ENCODE measurements around the gene C2orf81.
"Not testable (repeated sequence)": the region's sequence is repeated elsewhere in the genome, so short reads cannot be mapped to it uniquely, and the experiment has no call there.

Gene C2orf81

DNA sequence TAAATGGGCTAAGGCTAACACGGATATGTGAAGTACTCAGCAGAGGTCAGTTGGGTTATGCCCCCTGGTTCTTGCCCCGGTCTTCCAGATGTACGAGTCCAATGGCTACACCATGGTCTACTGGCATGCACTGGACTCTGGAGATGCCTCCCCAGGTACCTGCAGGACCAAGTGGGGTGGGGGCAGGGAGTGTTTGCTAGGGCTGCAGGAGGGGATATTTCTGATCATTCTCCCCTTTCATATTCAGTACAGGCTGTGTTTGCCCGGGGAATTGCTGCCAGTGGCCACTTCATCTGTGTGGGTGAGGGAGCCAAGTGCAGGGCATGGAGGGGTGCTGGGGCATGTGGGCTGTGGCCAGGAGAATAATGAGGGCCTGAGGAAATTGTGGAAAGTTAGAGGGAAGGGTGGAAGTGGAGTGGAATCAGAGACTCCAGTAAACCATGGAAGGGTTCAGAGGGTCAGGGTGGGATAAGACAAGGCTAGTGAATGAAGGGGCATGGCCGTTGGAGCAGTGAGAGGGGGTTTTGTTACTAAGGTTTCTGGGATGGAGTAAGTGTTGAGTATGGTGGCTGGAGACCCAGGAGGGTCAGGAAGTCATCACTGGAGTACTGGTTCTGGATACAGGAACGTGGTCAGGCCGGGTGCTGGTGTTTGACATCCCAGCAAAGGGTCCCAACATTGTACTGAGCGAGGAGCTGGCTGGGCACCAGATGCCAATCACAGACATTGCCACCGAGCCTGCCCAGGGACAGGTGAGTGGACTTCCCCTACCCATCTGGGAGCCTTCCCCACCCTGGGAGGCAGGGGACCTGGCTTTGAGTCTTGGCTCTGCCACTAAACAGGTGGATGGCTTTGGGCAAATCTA, 2.0 kb upstream of the C2orf81 start:
- DNase-seq = no peak

GRCh38 chr2:74420443-74421103, 846 bp downstream of the C2orf81 start:
- not testable (repeated sequence) for DNase-seq

DNA sequence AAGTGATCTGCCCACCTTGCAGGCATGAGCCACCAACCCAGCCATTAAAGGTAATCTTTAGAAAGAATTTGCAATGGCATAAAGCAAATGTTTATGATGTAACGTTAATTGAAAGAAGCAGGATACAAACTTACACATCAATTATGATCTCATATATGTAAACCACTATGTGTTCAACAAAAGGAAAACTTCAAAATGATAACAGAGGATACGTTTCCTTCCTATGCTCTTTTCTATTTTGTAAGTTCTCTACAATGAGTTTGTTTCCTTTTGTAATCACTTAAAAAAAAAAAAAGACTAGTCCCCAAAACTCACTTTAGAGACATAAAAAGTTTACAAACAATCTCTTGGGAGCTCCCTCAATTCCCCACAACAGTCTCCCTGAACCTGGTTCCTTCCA, 1.4 kb downstream of the C2orf81 start:
- DNase-seq = no peak

- no peak for DNase-seq
These were observed 2.1 kb downstream of the C2orf81 start for GRCh38 chr2:74419345-74419744.

GRCh38 chr2:74418312-74418711, 3.1 kb downstream of the C2orf81 start:
- no peak for DNase-seq

GRCh38 chr2:74417763-74418162, 3.7 kb downstream of the C2orf81 start:
- DNase-seq = no peak

DNA sequence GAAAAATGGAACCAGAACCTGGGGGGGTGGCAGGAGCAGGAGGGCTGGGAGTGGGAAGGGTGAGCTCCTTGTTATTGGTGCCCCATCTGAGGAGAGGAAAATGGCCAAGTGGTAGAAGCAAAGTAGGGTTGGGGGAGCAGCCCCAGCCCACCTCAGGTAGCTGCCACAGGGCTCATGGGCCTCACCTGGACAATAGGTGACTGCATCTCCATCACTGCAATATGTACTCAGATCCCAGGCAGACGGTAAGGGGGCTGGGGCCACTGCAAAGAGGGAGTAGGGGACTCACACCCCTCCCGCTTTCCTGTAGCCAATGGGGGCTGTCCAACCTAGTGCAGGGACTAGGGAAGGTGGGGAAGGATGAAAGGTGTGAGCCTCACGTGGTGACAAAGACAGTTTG, 4.2 kb downstream of the C2orf81 start:
- DNase-seq = no peak

GRCh38 chr2:74416778-74417177, 4.6 kb downstream of the C2orf81 start:
- no peak for DNase-seq

- no peak for DNase-seq
These were observed 5.5 kb downstream of the C2orf81 start for GRCh38 chr2:74415762-74416395.

DNA sequence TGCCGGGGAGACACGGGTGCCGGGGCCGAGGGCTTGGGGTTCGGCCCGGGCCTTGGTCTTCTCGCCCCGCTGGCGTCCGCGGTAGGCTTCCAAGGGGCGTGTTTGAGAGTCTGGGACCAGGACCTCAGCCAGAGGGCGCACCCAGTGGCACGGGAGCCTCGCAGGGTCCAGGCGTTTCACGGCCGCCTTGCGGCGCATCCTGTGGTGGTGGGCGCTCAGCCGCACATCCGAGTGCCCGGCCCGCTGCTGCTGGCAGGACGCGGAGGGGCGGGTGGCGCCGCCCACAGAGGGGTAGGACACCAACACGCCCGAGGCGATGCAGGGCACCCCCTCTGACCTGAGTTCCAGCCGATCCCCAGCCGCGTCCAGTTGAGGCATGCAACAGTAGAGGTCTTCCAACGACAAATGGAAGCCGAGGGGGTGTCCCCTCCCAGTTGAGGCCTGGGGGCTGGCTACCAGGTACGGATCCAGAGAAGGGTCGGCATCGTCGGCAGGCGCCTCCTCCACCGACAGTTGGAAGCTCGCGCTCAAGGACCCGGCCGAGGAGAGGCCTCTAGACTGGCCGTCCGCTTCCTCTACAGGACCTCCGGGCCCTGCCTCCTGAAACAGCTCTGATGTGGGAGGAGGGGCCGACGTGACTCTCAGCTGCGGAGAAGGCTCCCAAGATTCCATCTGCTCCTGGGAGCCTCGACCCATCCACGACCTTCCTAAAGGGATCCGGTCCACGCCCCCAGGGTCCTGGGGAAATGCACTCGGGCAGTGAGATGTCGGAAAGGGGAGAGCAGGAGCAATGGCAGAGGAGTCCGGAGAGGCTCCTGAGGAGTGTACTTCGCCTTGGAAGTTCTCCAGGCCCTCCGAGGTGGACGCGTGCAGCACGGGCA, 6.3 kb downstream of the C2orf81 start:
- DNase-seq = no peak

GRCh38 chr2:74414441-74414840, 7.0 kb downstream of the C2orf81 start:
- DNase-seq = no peak

DNA sequence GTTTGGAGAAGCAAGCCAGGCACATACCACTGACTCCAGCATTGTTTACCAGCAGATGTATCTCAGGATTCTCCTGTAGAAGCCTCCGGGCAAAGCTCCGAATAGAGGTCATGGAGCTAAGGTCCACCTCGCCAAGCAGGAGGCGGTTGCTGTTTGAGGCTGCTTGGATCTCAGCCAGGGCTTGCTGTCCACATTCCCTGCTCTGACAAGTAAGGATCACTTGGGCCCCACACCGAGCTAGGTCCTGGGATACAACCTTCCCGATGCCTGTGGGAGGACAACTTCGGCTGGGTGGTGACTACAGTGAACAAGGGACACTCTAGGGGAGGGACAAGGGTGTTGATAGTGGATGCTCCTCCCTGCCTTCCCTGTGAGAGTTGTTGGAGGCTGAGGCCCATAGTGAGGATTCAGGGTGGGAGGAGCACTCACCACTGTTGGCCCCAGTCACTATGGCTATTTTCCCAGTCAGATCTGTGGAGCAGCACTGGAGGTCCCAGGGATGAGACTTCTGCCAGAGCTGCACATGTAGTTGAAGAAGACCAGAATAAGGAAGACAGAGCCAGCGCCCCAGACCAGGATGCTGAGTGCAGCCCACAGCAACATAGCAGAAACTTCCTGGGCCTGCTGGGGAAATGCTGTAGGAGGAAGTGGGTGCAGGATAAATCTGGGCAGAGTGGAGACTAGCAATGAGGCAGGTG, 8.3 kb downstream of the C2orf81 start:
- DNase-seq = no peak

GRCh38 chr2:74407682-74408081, 13.7 kb downstream of the C2orf81 start:
- DNase-seq = no peak

- no peak for DNase-seq
These were observed 15.4 kb downstream of the C2orf81 start for GRCh38 chr2:74406035-74406434.

GRCh38 chr2:74401891-74402290, 19.5 kb downstream of the C2orf81 start:
- DNase-seq = no peak

GRCh38 chr2:74399785-74400184, 21.6 kb downstream of the C2orf81 start:
- no peak for DNase-seq

DNA sequence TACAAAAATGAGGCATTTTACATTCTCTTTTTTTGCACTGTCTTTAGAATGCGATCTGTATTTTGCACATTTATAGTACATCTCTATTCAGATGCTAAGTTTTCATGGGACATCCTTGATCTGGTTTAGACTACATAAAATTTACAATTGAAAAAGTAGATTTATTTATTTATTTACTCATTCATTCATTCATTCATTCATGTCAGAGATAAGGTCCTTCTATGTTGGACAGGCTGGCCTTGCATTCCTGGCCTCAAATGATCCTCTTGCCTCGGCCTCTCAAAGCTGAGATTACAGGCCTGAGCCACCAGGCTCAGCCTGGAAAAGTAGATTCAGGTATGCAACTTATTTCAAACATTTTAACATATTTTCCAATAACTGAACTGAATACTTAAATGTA, 25.3 kb downstream of the C2orf81 start:
- DNase-seq = no peak

DNA sequence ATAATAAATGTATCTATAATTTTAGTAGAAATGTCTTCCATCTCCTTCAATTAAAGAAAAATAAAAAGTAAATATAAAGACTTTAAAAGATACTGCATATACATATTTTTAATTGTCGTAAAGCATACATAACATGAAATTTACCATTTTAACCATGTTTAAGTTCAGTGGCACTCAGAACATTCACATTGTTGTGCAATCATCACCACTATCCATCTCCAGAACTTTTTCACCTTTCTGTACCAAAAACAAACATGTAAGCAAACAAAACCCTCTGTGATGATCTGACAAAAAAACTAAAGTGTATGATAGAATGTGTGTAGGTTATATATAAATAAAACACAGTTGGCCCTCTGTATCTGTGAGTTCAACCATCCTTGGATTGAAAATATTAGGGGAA, 27.9 kb downstream of the C2orf81 start:
- DNase-seq = no peak

GRCh38 chr2:74392449-74392743, 29.0 kb downstream of the C2orf81 start:
- DNase-seq = no peak

- peak; percentile 44 for DNase-seq
These were observed 29.6 kb downstream of the C2orf81 start for GRCh38 chr2:74391580-74392448.

DNA sequence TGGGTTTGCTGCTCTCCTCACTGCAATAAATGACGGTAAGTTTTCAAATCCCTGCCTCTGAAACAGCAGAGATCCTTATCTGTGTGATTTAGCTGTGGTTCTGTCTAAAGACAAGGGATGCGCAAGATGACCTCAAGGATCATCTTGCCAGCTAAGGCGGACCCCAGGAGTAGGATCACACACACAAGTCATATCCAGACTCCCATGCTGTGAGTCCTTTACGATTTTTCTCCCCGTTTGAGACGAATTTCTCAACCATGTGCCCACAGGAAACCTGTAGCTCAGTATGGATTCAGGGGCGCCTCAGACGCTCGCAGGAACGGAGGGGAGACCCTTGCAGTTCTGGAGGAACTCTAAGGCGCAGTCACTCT, 30.2 kb downstream of the C2orf81 start:
- DNase-seq = no peak

DNA sequence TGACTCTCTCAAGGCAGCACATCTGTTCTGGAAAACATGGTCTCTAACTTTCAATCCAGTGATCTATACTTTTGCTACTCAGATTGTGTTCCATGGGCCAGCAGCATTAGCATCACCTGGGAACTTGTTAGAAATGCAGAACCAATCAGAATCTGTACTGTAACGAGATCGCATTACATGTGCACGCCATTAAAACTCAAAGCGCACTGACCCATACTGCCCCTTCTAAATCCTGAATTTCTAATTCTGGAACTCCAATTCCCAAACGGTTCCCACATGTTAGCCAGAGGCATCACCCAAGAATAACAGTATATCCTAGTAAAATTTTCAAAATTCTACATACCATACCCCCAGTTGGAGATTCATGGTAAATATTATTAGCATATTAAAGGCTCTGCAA, 30.8 kb downstream of the C2orf81 start:
- DNase-seq = no peak
